ENCODE measurements around the gene ZNF789. TPM values are rescaled to one million over a fixed set of nuclear protein-coding genes. Genes with fewer than 3 reads are reported as not detected.

ZNF789 gene
- total and polyA plus RNA-seq, 2 donors (not counting 3 experiments of a cell fraction or from before 2014, with no cell fraction given): 11.6 to 21.6 TPM

DNA sequence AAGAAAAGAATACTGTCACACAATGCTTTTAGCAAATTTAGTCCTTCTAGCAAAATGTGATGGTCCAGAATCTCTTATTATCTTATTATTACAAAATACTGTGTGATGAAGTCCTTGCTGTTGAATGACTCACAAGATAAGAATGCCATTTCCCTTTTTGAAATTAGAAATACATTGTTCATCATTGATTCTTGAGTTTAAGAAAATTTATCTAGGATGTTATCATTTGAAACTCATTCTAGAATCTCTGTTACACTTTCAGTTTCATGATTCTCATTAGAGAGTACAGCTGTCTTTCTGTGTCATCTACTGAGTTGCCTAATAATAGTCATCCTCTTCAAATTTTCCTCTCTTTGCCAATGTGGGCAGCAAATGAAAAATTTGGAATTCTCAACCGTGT is 41.4 kb downstream of the ZNF789 start:
- no peak for TF ChIP-seq GATA2 (IDR thresholded peaks at IDR 0.05; ENCODE audit: insufficient read depth, insufficient read length, low read depth, low read length)
- peak; percentile 62 for TF ChIP-seq FOS (IDR thresholded peaks at IDR 0.05; ENCODE audit: borderline replicate concordance, insufficient read depth, low read length)
- TF ChIP-seq EZH2 (IDR thresholded peaks at IDR 0.05; ENCODE audit: borderline replicate concordance, low read depth, low read length, severe bottlenecking): no peak
- no peak for TF ChIP-seq POLR2AphosphoS5 (IDR thresholded peaks at IDR 0.05; ENCODE audit: insufficient read depth, low read depth, low read length)
- TF ChIP-seq JUN (IDR thresholded peaks at IDR 0.05; ENCODE audit: borderline replicate concordance, insufficient read depth, insufficient read length, low read depth): peak; percentile 40
- TF ChIP-seq MYC (IDR thresholded peaks at IDR 0.05; ENCODE audit: low read depth, low read length): no peak
- peaks cover 5 to 14% of the 10 kb centered on the region in 2 experiments for H3K36me3 ChIP-seq (ENCODE audit: control insufficient read depth in 2 of 2, extremely low read depth in 1 of 2, insufficient read depth in 2 of 2, low read length in 2 of 2)

DNA sequence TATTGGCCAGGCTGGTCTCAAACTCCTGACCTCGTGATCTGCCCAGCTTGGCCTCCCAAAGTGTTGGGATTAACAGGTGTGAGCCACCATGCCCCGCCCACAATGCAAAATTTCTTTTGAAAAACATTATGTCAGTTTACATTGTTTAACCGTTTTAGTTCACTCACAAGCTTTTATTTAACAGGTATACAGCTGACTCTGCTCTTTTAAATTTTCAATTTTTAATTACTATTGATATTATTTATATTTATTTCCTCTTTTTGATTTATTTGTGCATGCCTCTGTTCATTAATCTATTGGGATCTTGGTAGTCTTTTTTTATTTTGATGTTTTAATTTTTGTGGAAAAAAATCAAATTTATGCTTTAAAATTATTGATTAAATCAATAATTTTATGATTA is 48.7 kb downstream of the ZNF789 start:
- Histone ChIP-seq H3K4me3 (replicated peaks in 1 of 3; ENCODE audit: insufficient read depth in 1 of 3, low read depth in 1 of 3, low read length in 3 of 3) (no peak overlapping the region), H3K9me1 (replicated peaks; ENCODE audit: control insufficient read depth, extremely low read depth, insufficient read depth, low read length) (no peaks in the 10 kb centered on the region), H3K4me2 (ENCODE audit: insufficient read depth, low read length) (no peak overlapping the region), H3K36me3 (ENCODE audit: control insufficient read depth in 2 of 2, extremely low read depth in 1 of 2, insufficient read depth in 2 of 2, low read length in 2 of 2) (peaks cover 11 to 15% of the 10 kb centered on the region in 2 experiments), H3K79me2 (ENCODE audit: control insufficient read depth, insufficient read depth, low read length) (no peaks in the 10 kb centered on the region), H3K4me1 (ENCODE audit: control insufficient read depth, extremely low read depth, insufficient read depth, low read length) (no peaks in the 10 kb centered on the region), H4K20me1 (replicated peaks; ENCODE audit: control insufficient read depth, extremely low read depth, insufficient read depth, low read length) (no peaks in the 10 kb centered on the region), H3K27ac (ENCODE audit: insufficient read depth, low read depth, low read length) (no peak overlapping the region), H3K9me3 (replicated peaks; ENCODE audit: control insufficient read depth, insufficient read depth, low read length) (no peaks in the 10 kb centered on the region), H3K9ac (replicated peaks; ENCODE audit: extremely low read depth, insufficient read depth, low read length) (no peak overlapping the region), H3K27me3 (ENCODE audit: control insufficient read depth in 2 of 2, insufficient read depth in 2 of 2, low read length in 2 of 2) (no peaks in the 10 kb centered on the region), H2AFZ (ENCODE audit: low read depth, low read length) (no peak overlapping the region)
- no peak for TF ChIP-seq EZH2 (IDR thresholded peaks at IDR 0.05; ENCODE audit: borderline replicate concordance, low read depth, low read length, severe bottlenecking)
- TF ChIP-seq POLR2A (IDR thresholded peaks at IDR 0.05; ENCODE audit: low read depth, low read length): no peak
- TF ChIP-seq, protein P1, sequence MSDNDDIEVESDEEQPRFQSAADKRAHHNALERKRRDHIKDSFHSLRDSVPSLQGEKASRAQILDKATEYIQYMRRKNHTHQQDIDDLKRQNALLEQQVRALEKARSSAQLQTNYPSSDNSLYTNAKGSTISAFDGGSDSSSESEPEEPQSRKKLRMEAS (IDR thresholded peaks at IDR 0.05; ENCODE audit: insufficient read depth, insufficient read length): no peak
- TF ChIP-seq FOS (IDR thresholded peaks at IDR 0.05; ENCODE audit: borderline replicate concordance, insufficient read depth, low read length): no peak
- no peak for TF ChIP-seq JUN (IDR thresholded peaks at IDR 0.05; ENCODE audit: borderline replicate concordance, insufficient read depth, insufficient read length, low read depth)
- TF ChIP-seq GATA2 (IDR thresholded peaks at IDR 0.05; ENCODE audit: insufficient read depth, insufficient read length, low read depth, low read length): no peak
- no peak for TF ChIP-seq MYC (IDR thresholded peaks at IDR 0.05; ENCODE audit: low read depth, low read length)
- TF ChIP-seq POLR2AphosphoS5 (IDR thresholded peaks at IDR 0.05; ENCODE audit: insufficient read depth, low read depth, low read length): no peak
- TF ChIP-seq, protein P2, sequence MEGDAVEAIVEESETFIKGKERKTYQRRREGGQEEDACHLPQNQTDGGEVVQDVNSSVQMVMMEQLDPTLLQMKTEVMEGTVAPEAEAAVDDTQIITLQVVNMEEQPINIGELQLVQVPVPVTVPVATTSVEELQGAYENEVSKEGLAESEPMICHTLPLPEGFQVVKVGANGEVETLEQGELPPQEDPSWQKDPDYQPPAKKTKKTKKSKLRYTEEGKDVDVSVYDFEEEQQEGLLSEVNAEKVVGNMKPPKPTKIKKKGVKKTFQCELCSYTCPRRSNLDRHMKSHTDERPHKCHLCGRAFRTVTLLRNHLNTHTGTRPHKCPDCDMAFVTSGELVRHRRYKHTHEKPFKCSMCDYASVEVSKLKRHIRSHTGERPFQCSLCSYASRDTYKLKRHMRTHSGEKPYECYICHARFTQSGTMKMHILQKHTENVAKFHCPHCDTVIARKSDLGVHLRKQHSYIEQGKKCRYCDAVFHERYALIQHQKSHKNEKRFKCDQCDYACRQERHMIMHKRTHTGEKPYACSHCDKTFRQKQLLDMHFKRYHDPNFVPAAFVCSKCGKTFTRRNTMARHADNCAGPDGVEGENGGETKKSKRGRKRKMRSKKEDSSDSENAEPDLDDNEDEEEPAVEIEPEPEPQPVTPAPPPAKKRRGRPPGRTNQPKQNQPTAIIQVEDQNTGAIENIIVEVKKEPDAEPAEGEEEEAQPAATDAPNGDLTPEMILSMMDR (IDR thresholded peaks at IDR 0.05; ENCODE audit: extremely low read depth in 1 of 2, insufficient read depth in 1 of 2, low read depth in 1 of 2, low read length in 2 of 2): no peak
- ChIA-PET CTCF (no interaction called here), POLR2A (no interaction called here)
- BruUV-seq (replicated peaks): no TSS peak
- DNase-seq (ENCODE audit: low read depth, low spot score) (no peak), FAIRE-seq (no peak)
- dilution Hi-C loops (cut with MboI; ENCODE audit: extremely low pct_ligation_motif_present, low sequenced_read_pairs): no loop called here
- intact Hi-C loops (cut with micrococcal nuclease): no loop called here

More for the DNA sequence above, 41.4 kb downstream of the ZNF789 start:
- H3K9me3 ChIP-seq (replicated peaks; ENCODE audit: control insufficient read depth, insufficient read depth, low read length): no peaks in the 10 kb centered on the region
- no peaks in the 10 kb centered on the region for H3K27me3 ChIP-seq (ENCODE audit: control insufficient read depth in 2 of 2, insufficient read depth in 2 of 2, low read length in 2 of 2)
- no peak overlapping the region for H3K4me3 ChIP-seq (replicated peaks in 1 of 3; ENCODE audit: insufficient read depth in 1 of 3, low read depth in 1 of 3, low read length in 3 of 3)
- peaks cover 6% of the 10 kb centered on the region for H3K4me1 ChIP-seq (ENCODE audit: control insufficient read depth, extremely low read depth, insufficient read depth, low read length)
- intact Hi-C loops (cut with micrococcal nuclease): no loop called here
- peak; percentile 82 for FAIRE-seq
- no peak overlapping the region for H3K27ac ChIP-seq (ENCODE audit: insufficient read depth, low read depth, low read length)
- no peaks in the 10 kb centered on the region for H3K9me1 ChIP-seq (replicated peaks; ENCODE audit: control insufficient read depth, extremely low read depth, insufficient read depth, low read length)
- no peaks in the 10 kb centered on the region for H4K20me1 ChIP-seq (replicated peaks; ENCODE audit: control insufficient read depth, extremely low read depth, insufficient read depth, low read length)
- ChIA-PET POLR2A (interaction anchor here (0.7 kb wide), 1 partner anchor 56 kb away, joined by 3 read pairs; no protein-coding TSS in a partner anchor), CTCF (interaction anchor here (1.9 kb wide), 1 partner anchor 12 kb away, joined by 6 read pairs; no protein-coding TSS in a partner anchor)
- BruUV-seq (replicated peaks): no TSS peak
- peak overlapping the region; percentile 30 for H3K4me2 ChIP-seq (ENCODE audit: insufficient read depth, low read length)
- no peak for DNase-seq (ENCODE audit: low read depth, low spot score)
- dilution Hi-C loops (cut with MboI; ENCODE audit: extremely low pct_ligation_motif_present, low sequenced_read_pairs): no loop called here
- H3K79me2 ChIP-seq (ENCODE audit: control insufficient read depth, insufficient read depth, low read length): peaks cover 6% of the 10 kb centered on the region
- no peak overlapping the region for H3K9ac ChIP-seq (replicated peaks; ENCODE audit: extremely low read depth, insufficient read depth, low read length)
- no peak overlapping the region for H2AFZ ChIP-seq (ENCODE audit: low read depth, low read length)
